Fibroblast of mammary gland (primary cell): Measurements from ENCODE around the gene RRP15.

ENCODE experiments used
- DNase-seq: peaks from one replicate; pipeline ENCODE4 v3.0.0-alpha.2; 2010; ENCODE audit warnings: low read depth
- H3K4me3 ChIP-seq: 2 replicates; pipeline ENCODE4 v1.5.1; 2011; ENCODE audit warnings: low read depth, mild to moderate bottlenecking, low read length, moderate library complexity; ENCODE audit not compliant: control insufficient read depth
- CTCF ChIP-seq: conservative IDR thresholded peaks from 2 replicates; pipeline ENCODE4 v1.5.1; 2011; ENCODE audit warnings: low read depth, low read length, inconsistent platforms; ENCODE audit not compliant: control insufficient read depth, insufficient read depth

Gene RRP15

GRCh38 chr1:218255090-218255489, 30.0 kb upstream of the RRP15 start:
- no peak for DNase-seq
- no peak overlapping the region for H3K4me3 ChIP-seq
- TF ChIP-seq CTCF: no peak

GRCh38 chr1:218257371-218257770, 27.7 kb upstream of the RRP15 start:
- no peak overlapping the region for H3K4me3 ChIP-seq
- no peak for TF ChIP-seq CTCF
- no peak for DNase-seq

- DNase-seq: no peak
- TF ChIP-seq CTCF: no peak
- H3K4me3 ChIP-seq: no peak overlapping the region
Observed at GRCh38 chr1:218257971-218258370, 27.1 kb upstream of the RRP15 start.

GRCh38 chr1:218259339-218259738, 25.8 kb upstream of the RRP15 start:
- DNase-seq: no peak
- TF ChIP-seq CTCF: no peak
- no peak overlapping the region for H3K4me3 ChIP-seq

GRCh38 chr1:218259800-218260199, 25.3 kb upstream of the RRP15 start:
- peak; percentile 18 for TF ChIP-seq CTCF

GRCh38 chr1:218262259-218262658, 22.8 kb upstream of the RRP15 start:
- TF ChIP-seq CTCF: no peak
- no peak overlapping the region for H3K4me3 ChIP-seq
- no peak for DNase-seq

More at GRCh38 chr1:218259800-218260199, 25.3 kb upstream of the RRP15 start:
- DNase-seq: no peak
- H3K4me3 ChIP-seq: no peak overlapping the region

- H3K4me3 ChIP-seq: no peak overlapping the region
- peak; percentile 70 for DNase-seq
- no peak for TF ChIP-seq CTCF
Observed at GRCh38 chr1:218266356-218266755, 18.7 kb upstream of the RRP15 start.
